KMS-11 (cell line): Measurements from ENCODE around the gene PDE6B.

Source experiments
- H2AFZ ChIP-seq: fragments of 200-600 bp; sonication (generic); 2 replicates; pipeline ENCODE4 v1.6.1; 2016; ENCODE audit warnings: antibody characterized with exemption, mixed run types, low read depth
- H3K27ac ChIP-seq: fragments of 200-600 bp; sonication (generic); 2 replicates; pipeline ENCODE4 v1.6.1; 2016; ENCODE audit warnings: mild to moderate bottlenecking, mixed run types
- H3K27me3 ChIP-seq: fragments of 200-600 bp; sonication (generic); 2 replicates; pipeline ENCODE4 v1.6.1; 2017; ENCODE audit warnings: mild to moderate bottlenecking, low read depth, mixed run types, moderate library complexity; ENCODE audit not compliant: insufficient read depth
- H3K36me3 ChIP-seq: fragments of 200-600 bp; sonication (generic); 2 replicates; pipeline ENCODE4 v1.6.1; 2017; ENCODE audit warnings: mild to moderate bottlenecking, mixed run types; ENCODE audit not compliant: insufficient read depth
- H3K4me1 ChIP-seq: fragments of 200-600 bp; sonication (generic); 2 replicates; pipeline ENCODE4 v1.6.1; 2016; ENCODE audit warnings: mild to moderate bottlenecking, low read depth, mixed run types; ENCODE audit not compliant: poor library complexity, severe bottlenecking
- H3K4me2 ChIP-seq: fragments of 200-600 bp; sonication (generic); 2 replicates; pipeline ENCODE4 v1.7.0; 2016; ENCODE audit warnings: mild to moderate bottlenecking, mixed run types
- H3K4me3 ChIP-seq: fragments of 200-600 bp; sonication (generic); IDR thresholded peaks from 2 replicates; pipeline ENCODE4 v1.6.1; 2017; ENCODE audit warnings: low read depth, low read length, mixed read lengths; ENCODE audit not compliant: insufficient read depth
- H3K79me2 ChIP-seq: fragments of 200-600 bp; sonication (generic); 2 replicates; pipeline ENCODE4 v1.6.1; 2016; ENCODE audit warnings: low read depth, mixed run types; ENCODE audit not compliant: insufficient read depth
- H3K9ac ChIP-seq: fragments of 200-600 bp; sonication (generic); 2 replicates; pipeline ENCODE4 v1.6.1; 2016; ENCODE audit warnings: mild to moderate bottlenecking, mixed run types
- H4K20me1 ChIP-seq: fragments of 200-600 bp; sonication (generic); 2 replicates; pipeline ENCODE4 v1.6.1; 2016; ENCODE audit warnings: mild to moderate bottlenecking, mixed run types; ENCODE audit not compliant: insufficient read depth
- CTCF ChIP-seq: fragments of 200-600 bp; sonication (generic); conservative IDR thresholded peaks from 2 replicates; pipeline ENCODE4 v1.6.1; 2017; ENCODE audit warnings: low read depth, mild to moderate bottlenecking, antibody characterized with exemption, low read length, moderate library complexity, mixed read lengths

Gene PDE6B

GRCh38 chr4:654871-655463 is 29.6 kb downstream of the PDE6B start:
- H3K4me1 ChIP-seq, result no peaks in the 10 kb centered on the region
- H3K4me2 ChIP-seq, result no peak overlapping the region
- H4K20me1 ChIP-seq, result no peaks in the 10 kb centered on the region
- H3K27me3 ChIP-seq, result no peaks in the 10 kb centered on the region
- no peak overlapping the region for H3K4me3 ChIP-seq
- H2AFZ ChIP-seq, result no peak overlapping the region
- no peaks in the 10 kb centered on the region for H3K36me3 ChIP-seq
- H3K79me2 ChIP-seq, result no peaks in the 10 kb centered on the region
- H3K27ac ChIP-seq, result no peak overlapping the region
- no peak overlapping the region for H3K9ac ChIP-seq
- no peak for TF ChIP-seq CTCF

GRCh38 chr4:655464-656151 is 30.2 kb downstream of the PDE6B start:
- Histone ChIP-seq H3K27ac (no peak overlapping the region), H3K4me3 (no peak overlapping the region), H3K27me3 (no peaks in the 10 kb centered on the region), H4K20me1 (no peaks in the 10 kb centered on the region), H3K4me2 (no peak overlapping the region), H3K4me1 (no peaks in the 10 kb centered on the region), H2AFZ (no peak overlapping the region), H3K36me3 (no peaks in the 10 kb centered on the region), H3K9ac (no peak overlapping the region), H3K79me2 (no peaks in the 10 kb centered on the region)
- no peak for TF ChIP-seq CTCF

GRCh38 chr4:656436-657337 is 31.3 kb downstream of the PDE6B start:
- Histone ChIP-seq H3K4me1 (no peaks in the 10 kb centered on the region), H4K20me1 (no peaks in the 10 kb centered on the region), H3K9ac (no peak overlapping the region), H3K27me3 (no peaks in the 10 kb centered on the region), H3K36me3 (no peaks in the 10 kb centered on the region), H2AFZ (no peak overlapping the region), H3K27ac (no peak overlapping the region), H3K79me2 (no peaks in the 10 kb centered on the region), H3K4me3 (no peak overlapping the region), H3K4me2 (no peak overlapping the region)
- TF ChIP-seq CTCF, result no peak

DNA sequence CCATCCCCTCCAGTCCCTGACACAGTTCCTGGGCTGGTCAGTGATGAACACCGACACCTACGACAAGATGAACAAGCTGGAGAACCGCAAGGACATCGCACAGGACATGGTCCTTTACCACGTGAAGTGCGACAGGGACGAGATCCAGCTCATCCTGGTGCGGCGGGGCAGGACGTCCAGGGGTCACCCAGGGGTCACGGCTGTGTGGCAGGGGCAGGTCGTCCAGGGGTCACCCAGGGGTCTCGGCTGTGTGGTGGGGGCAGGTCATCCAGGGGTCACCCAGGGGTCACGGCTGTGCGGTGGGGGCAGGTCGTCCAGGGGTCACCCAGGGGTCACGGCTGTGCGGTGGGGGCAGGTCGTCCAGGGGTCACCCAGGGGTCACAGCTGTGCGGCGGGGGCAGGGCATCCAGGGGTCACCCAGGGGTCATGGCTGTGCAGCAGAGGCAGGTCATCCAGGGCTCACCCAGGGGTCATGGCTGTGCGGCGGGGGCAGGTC is 32.0 kb downstream of the PDE6B start:
- no peak overlapping the region for H3K4me2 ChIP-seq
- no peak for TF ChIP-seq CTCF

More for the DNA sequence above, 32.0 kb downstream of the PDE6B start:
- Histone ChIP-seq H2AFZ (no peak overlapping the region), H3K27ac (no peak overlapping the region), H3K9ac (no peak overlapping the region), H3K4me1 (no peaks in the 10 kb centered on the region), H3K27me3 (no peaks in the 10 kb centered on the region), H3K79me2 (no peaks in the 10 kb centered on the region), H4K20me1 (no peaks in the 10 kb centered on the region), H3K4me3 (no peak overlapping the region), H3K36me3 (no peaks in the 10 kb centered on the region)
